GM18861 (cell line): ENCODE measurements around the gene RASGEF1C.

ENCODE experiments used
- ATAC-seq: cut with Tn5 transposase; IDR thresholded peaks from one replicate; pipeline ENCODE4 v1.9.1; 2021; ENCODE audit not compliant: unreplicated experiment

RASGEF1C gene

GRCh38 chr5:180068519-180069090 lies 140.4 kb downstream of the RASGEF1C start:
- ATAC-seq: no peak

GRCh38 chr5:180067986-180068385 lies 141.0 kb downstream of the RASGEF1C start:
- ATAC-seq: no peak

GRCh38 chr5:180060192-180060591 lies 148.8 kb downstream of the RASGEF1C start:
- no peak for ATAC-seq

GRCh38 chr5:180059326-180059725 lies 149.7 kb downstream of the RASGEF1C start:
- no peak for ATAC-seq

GRCh38 chr5:180056153-180056552 lies 152.9 kb downstream of the RASGEF1C start:
- no peak for ATAC-seq

- ATAC-seq: no peak
Observed at GRCh38 chr5:180054226-180054625, 154.8 kb downstream of the RASGEF1C start.

GRCh38 chr5:180053061-180053602 lies 155.9 kb downstream of the RASGEF1C start:
- ATAC-seq: no peak

- ATAC-seq: no peak
Observed at GRCh38 chr5:180052211-180052818, 156.7 kb downstream of the RASGEF1C start.
